Thyroid gland (tissue), 4 donors: ENCODE data around the gene CASKIN2. TPM values are rescaled to one million over a fixed set of nuclear protein-coding genes. Genes with fewer than 3 reads are reported as not detected.

Experiments used
- DNase-seq, 2 donors: peaks; one replicate each; pipeline ENCODE4 v3.0.0-alpha.2; 2019
- H3K27ac ChIP-seq, 3 donors: fragments of 200-600 bp; sonication (generic); 1 replicate in 2 of 3; 2 replicates in 1 of 3; pipeline ENCODE4 v1.5.1; 2016 to 2019; ENCODE audit warnings: mild to moderate bottlenecking in 1 of 3, moderate library complexity in 1 of 3
- H3K27me3 ChIP-seq: fragments of 200-600 bp; sonication (generic); one replicate; pipeline ENCODE4 v1.5.1; 2019
- H3K36me3 ChIP-seq, 2 donors: fragments of 200-600 bp; sonication (generic); one replicate each; pipeline ENCODE4 v1.5.1; 2016 to 2019
- H3K4me1 ChIP-seq, 2 donors: fragments of 200-600 bp; sonication (generic); one replicate each; pipeline ENCODE4 v1.5.1; 2017 to 2019
- H3K4me3 ChIP-seq, 3 donors: fragments of 200-600 bp; sonication (generic); replicated peaks in 1 of 3; 1 replicate in 2 of 3; 2 replicates in 1 of 3; pipeline ENCODE4 v1.5.1; 2016; ENCODE audit warnings: mild to moderate bottlenecking in 1 of 3
- H3K9me3 ChIP-seq: fragments of 200-600 bp; sonication (generic); one replicate; pipeline ENCODE4 v1.5.1; 2017
- POLR2A ChIP-seq, 2 donors: fragments of 450-650 bp; IDR thresholded peaks; one replicate each; pipeline ENCODE4 v1.6.1; 2017; ENCODE audit warnings: antibody characterized with exemption in 2 of 2, mild to moderate bottlenecking in 2 of 2, moderate library complexity in 1 of 2
- WGBS, 2 donors: methylation state at CpG; one replicate each; pipeline ENCODE4 v1.1.5; 2017; 5-methylcytosine and 5-hydroxymethylcytosine counted together
- intact Hi-C: fragments of 100-400 bp; cut with DNase I; formaldehyde crosslinking; loops from one replicate; pipeline ENCODE4 v1.15.1; 2023
- total RNA-seq, 4 donors: library from RNA; depleted of rRNA; stranded (reverse); fragments of >200 nt; gene quantifications; one replicate each; pipeline ENCODE4 v1.2.3, GENCODE V29; 2016
- TF ChIP-seq, protein P1 (sequence below), 6 experiments: fragments of 200-600 bp in 3 of 6; fragments of 450-650 bp in 3 of 6; sonication (generic) in 3 of 6; IDR thresholded peaks; one replicate each; pipeline ENCODE4 v1.5.1; 2016 to 2019; ENCODE audit warnings: antibody characterized with exemption in 6 of 6, mild to moderate bottlenecking in 2 of 6, inconsistent platforms in 1 of 6, moderate library complexity in 1 of 6

The CASKIN2 gene
- total RNA-seq, 4 donors from 2014 or later: 15.0 to 87.2 (median 21.7) TPM

DNA sequence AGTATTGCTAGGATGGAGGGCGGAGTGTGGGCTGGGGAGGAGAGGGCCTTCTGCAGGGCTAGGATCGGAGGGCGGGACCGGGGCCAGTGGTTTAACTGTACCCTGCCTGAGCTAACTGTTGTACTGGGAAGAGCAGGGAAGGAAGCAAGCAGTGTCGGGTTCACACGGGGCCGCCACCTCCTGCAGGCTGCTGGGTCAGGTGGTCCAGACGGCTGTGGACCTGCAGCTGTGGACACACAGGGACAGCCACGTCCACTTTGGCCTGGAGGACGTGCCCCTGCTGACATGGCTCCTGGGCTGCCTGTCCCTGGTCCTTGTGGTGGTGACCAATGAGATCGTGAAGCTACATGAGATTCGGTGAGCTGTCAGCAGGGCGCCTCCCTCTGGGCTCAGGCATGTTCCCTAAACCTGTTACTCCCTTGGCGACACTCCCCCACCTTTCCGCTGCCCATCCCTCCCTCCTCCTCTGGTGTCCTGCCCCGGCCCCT lies 16.6 kb downstream of the CASKIN2 start:
- TF ChIP-seq, protein P1, sequence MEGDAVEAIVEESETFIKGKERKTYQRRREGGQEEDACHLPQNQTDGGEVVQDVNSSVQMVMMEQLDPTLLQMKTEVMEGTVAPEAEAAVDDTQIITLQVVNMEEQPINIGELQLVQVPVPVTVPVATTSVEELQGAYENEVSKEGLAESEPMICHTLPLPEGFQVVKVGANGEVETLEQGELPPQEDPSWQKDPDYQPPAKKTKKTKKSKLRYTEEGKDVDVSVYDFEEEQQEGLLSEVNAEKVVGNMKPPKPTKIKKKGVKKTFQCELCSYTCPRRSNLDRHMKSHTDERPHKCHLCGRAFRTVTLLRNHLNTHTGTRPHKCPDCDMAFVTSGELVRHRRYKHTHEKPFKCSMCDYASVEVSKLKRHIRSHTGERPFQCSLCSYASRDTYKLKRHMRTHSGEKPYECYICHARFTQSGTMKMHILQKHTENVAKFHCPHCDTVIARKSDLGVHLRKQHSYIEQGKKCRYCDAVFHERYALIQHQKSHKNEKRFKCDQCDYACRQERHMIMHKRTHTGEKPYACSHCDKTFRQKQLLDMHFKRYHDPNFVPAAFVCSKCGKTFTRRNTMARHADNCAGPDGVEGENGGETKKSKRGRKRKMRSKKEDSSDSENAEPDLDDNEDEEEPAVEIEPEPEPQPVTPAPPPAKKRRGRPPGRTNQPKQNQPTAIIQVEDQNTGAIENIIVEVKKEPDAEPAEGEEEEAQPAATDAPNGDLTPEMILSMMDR (IDR thresholded peaks at IDR 0.05): no peak
- TF ChIP-seq POLR2A (IDR thresholded peaks at IDR 0.05): no peak
- WGBS, 2 donors: 65 to 84% methylated on average over 14 to 16 of the region's 16 CpGs
- peak overlapping the region in 1 of 3 donors; percentile 2 for H3K27ac ChIP-seq
- no peaks in the 10 kb centered on the region for H3K27me3 ChIP-seq
- H3K36me3 ChIP-seq: peaks cover 43 to 57% of the 10 kb centered on the region in 2 donors
- intact Hi-C loops: no loop called here
- no peaks in the 10 kb centered on the region for H3K9me3 ChIP-seq
- H3K4me3 ChIP-seq: no peak overlapping the region
- no peaks in the 10 kb centered on the region for H3K4me1 ChIP-seq
- DNase-seq: no peak

DNA sequence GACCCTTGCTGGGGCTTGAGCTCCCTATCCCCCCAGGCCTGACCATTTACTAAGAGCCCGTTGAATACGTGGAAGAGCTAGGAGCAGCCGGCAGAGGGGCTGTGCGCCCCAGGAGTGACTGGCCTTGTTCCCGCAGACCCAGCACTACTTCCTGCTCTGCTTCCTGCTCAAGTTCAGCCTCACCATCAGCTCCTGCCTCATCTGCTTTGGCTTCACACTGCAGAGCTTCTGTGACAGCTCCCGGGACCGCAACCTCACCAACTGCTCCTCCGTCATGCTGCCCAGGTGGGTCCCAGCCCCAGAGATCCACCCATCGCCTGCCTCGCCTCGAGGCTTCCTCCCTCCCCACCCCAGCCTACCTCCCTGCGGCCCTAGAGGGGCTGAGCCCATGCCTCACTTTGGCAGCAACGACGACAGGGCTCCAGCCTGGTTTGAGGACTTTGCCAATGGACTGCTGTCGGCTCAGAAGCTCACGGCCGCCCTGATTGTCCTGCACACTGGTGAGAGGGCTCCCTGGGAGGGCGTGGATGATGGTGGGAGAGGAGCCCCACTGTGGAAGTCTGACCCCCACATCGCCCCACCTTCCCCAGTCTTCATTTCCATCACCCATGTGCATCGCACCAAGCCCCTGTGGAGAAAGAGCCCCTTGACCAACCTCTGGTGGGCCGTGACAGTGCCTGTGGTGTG lies 17.2 kb downstream of the CASKIN2 start:
- Histone ChIP-seq H3K36me3 (peaks cover 45 to 58% of the 10 kb centered on the region in 2 donors), H3K27ac (no peak overlapping the region), H3K4me1 (no peaks in the 10 kb centered on the region), H3K9me3 (no peaks in the 10 kb centered on the region), H3K4me3 (no peak overlapping the region), H3K27me3 (no peaks in the 10 kb centered on the region)
- TF ChIP-seq POLR2A (IDR thresholded peaks at IDR 0.05): no peak
- TF ChIP-seq, protein P1 (IDR thresholded peaks at IDR 0.05): no peak
- no peak for DNase-seq
- intact Hi-C loops: no loop called here
- 70 to 78% methylated on average over 19 to 21 of the region's 21 CpGs for WGBS, 2 donors

DNA sequence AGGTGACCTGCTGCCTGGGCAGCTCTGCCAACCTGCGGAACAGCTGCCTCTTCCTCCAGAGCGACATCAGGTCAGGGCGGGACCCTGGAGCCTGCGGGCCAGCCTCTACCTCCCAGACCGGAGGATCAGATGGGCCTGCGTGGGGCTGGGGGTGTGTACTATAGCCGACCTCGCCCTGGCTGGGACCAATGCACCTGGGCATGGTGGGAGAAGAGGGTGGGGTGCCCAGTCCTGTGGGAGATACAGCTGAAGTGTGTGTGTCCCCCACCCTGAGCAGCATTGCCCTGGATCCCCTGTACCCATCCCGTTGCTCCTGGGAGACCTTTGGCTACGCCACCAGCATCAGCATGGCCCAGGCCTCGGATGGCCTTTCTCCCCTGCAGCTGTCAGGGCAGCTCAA lies 19.3 kb downstream of the CASKIN2 start:
- 92 to 100% methylated on average over 7 to 9 of the region's 11 CpGs for WGBS, 2 donors
- intact Hi-C loops: no loop called here
- DNase-seq: no peak

DNA sequence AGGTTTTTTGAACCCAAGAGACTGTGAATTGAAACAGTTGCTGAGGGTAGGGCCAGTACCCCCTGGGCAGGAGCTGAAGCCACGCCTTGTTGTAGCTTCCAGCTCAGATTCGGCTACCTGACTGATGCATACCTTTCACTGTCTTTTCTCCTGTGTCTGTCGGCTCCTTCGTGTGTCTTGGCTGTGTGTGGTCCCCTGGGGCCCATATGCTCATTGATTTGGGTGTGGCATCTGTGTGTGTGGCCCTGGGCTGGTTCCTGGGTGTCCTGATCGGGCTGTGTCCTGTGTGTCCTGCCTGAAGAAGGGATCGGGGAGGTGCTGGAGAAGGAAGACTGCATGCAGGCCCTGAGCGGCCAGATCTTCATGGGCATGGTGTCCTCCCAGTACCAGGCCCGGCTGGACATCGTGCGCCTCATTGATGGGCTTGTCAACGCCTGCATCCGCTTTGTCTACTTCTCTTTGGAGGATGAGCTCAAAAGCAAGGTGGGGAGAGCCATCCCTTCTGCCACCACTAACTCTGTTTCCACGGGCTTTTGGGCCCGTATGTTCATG lies 20.9 kb downstream of the CASKIN2 start:
- H3K36me3 ChIP-seq: peaks cover 37 to 56% of the 10 kb centered on the region in 2 donors
- no peak for TF ChIP-seq POLR2A (IDR thresholded peaks at IDR 0.05)
- TF ChIP-seq, protein P1 (IDR thresholded peaks at IDR 0.05): no peak
- no peaks in the 10 kb centered on the region for H3K9me3 ChIP-seq
- no peak overlapping the region for H3K4me3 ChIP-seq
- no peak for DNase-seq
- 94 to 98% methylated on average over 8 to 14 of the region's 14 CpGs for WGBS, 2 donors
- no peak overlapping the region for H3K27ac ChIP-seq
- H3K4me1 ChIP-seq: no peaks in the 10 kb centered on the region
- intact Hi-C loops: no loop called here
- no peaks in the 10 kb centered on the region for H3K27me3 ChIP-seq

More for the DNA sequence above, 19.3 kb downstream of the CASKIN2 start:
- H3K27ac ChIP-seq: no peak overlapping the region
- peaks cover 43 to 65% of the 10 kb centered on the region in 2 donors for H3K36me3 ChIP-seq
- no peaks in the 10 kb centered on the region for H3K4me1 ChIP-seq
- TF ChIP-seq, protein P1 (IDR thresholded peaks at IDR 0.05): no peak
- no peak for TF ChIP-seq POLR2A (IDR thresholded peaks at IDR 0.05)
- H3K27me3 ChIP-seq: no peaks in the 10 kb centered on the region
- H3K9me3 ChIP-seq: no peaks in the 10 kb centered on the region
- H3K4me3 ChIP-seq: no peak overlapping the region
